CD14-positive monocyte (primary cell): Measurements from ENCODE around the gene RPP21. TPM values are rescaled to one million over a fixed set of nuclear protein-coding genes. Genes with fewer than 3 reads are reported as not detected.
"Not testable (repeated sequence)": the region's sequence is repeated elsewhere in the genome, so short reads cannot be mapped to it uniquely, and the experiment has no call there.

ENCODE experiments used
- DNase-seq, 3 donors: peaks; one replicate each; pipeline ENCODE4 v3.0.0-alpha.2; 2011 to 2022
- H2AFZ ChIP-seq: 2 replicates; pipeline ENCODE4 v1.6.0; 2012; ENCODE audit warnings: mild to moderate bottlenecking, low read depth, low read length, inconsistent platforms; ENCODE audit not compliant: insufficient read depth, poor library complexity, severe bottlenecking
- H3K27ac ChIP-seq, 2 donors: 1 replicate in 1 of 2; 2 replicates in 1 of 2; pipeline ENCODE4 v1.5.1; 2012 to 2013; ENCODE audit warnings: low read length in 2 of 2, control low read depth in 1 of 2, inconsistent platforms in 1 of 2, low read depth in 1 of 2, mild to moderate bottlenecking in 1 of 2
- H3K27me3 ChIP-seq, 2 donors: one replicate each; pipeline versions ENCODE4 v1.6.0 to v1.6.1; 2011 to 2013; ENCODE audit warnings: low read length in 2 of 2; ENCODE audit not compliant: control insufficient read depth in 2 of 2, insufficient read depth in 2 of 2
- H3K36me3 ChIP-seq, 2 donors: replicated peaks in 1 of 2; 1 replicate in 1 of 2; 2 replicates in 1 of 2; pipeline versions ENCODE4 v1.5.1 to v1.6.1; 2012 to 2013; ENCODE audit warnings: low read length in 2 of 2, control low read depth in 1 of 2, inconsistent platforms in 1 of 2, mild to moderate bottlenecking in 1 of 2; ENCODE audit not compliant: insufficient read depth in 2 of 2, control insufficient read depth in 1 of 2
- H3K4me1 ChIP-seq, 2 donors: 1 replicate in 1 of 2; 2 replicates in 1 of 2; pipeline versions ENCODE4 v1.5.1 to v1.6.1; 2012 to 2013; ENCODE audit warnings: low read length in 2 of 2, control low read depth in 1 of 2, inconsistent platforms in 1 of 2, mild to moderate bottlenecking in 1 of 2, moderate library complexity in 1 of 2; ENCODE audit not compliant: insufficient read depth in 2 of 2, control insufficient read depth in 1 of 2
- H3K4me2 ChIP-seq: replicated peaks from 2 replicates; pipeline ENCODE3; 2012; ENCODE audit warnings: low read length, moderate library complexity, mild to moderate bottlenecking; ENCODE audit not compliant: poor library complexity, severe bottlenecking; ENCODE audit errors: extremely low read depth
- H3K4me3 ChIP-seq, 3 experiments: fragments of 200-600 bp in 1 of 3; sonication (generic) in 1 of 3; replicated peaks in 1 of 3; 1 replicate in 2 of 3; 2 replicates in 1 of 3; pipeline ENCODE4 v1.5.1; 2011 to 2013; ENCODE audit warnings: low read length in 3 of 3, mild to moderate bottlenecking in 3 of 3, control low read depth in 2 of 3, low read depth in 2 of 3, inconsistent platforms in 1 of 3, moderate library complexity in 1 of 3
- H3K79me2 ChIP-seq: 2 replicates; pipeline ENCODE4 v1.6.0; 2012; ENCODE audit warnings: mild to moderate bottlenecking, control low read depth, inconsistent platforms, low read length, moderate library complexity; ENCODE audit not compliant: insufficient read depth
- H3K9ac ChIP-seq: 2 replicates; pipeline ENCODE4 v1.6.0; 2017; ENCODE audit warnings: low read length, mild to moderate bottlenecking; ENCODE audit not compliant: insufficient read depth, poor library complexity, severe bottlenecking
- H3K9me3 ChIP-seq, 2 donors: replicated peaks in 1 of 2; 1 replicate in 1 of 2; 2 replicates in 1 of 2; pipeline versions ENCODE4 v1.5.1 to v1.6.1; 2012 to 2013; ENCODE audit warnings: low read length in 2 of 2, control low read depth in 1 of 2; ENCODE audit not compliant: control insufficient read depth in 1 of 2, insufficient read depth in 1 of 2
- H4K20me1 ChIP-seq: 2 replicates; pipeline ENCODE4 v1.6.0; 2012; ENCODE audit warnings: mild to moderate bottlenecking, low read length, control low read depth, moderate library complexity; ENCODE audit not compliant: insufficient read depth
- H3K27ac Mint-ChIP-seq, 7 donors: one replicate each; pipeline ENCODE4 v1.8.0; 2020; ENCODE audit warnings: mild to moderate bottlenecking in 7 of 7, mixed read lengths in 7 of 7, moderate library complexity in 6 of 7, inconsistent platforms in 2 of 7
- H3K27me3 Mint-ChIP-seq, 3 donors: one replicate each; pipeline ENCODE4 v1.8.0; 2021 to 2022; ENCODE audit warnings: low read depth in 3 of 3, mild to moderate bottlenecking in 3 of 3, mixed read lengths in 3 of 3, moderate library complexity in 3 of 3, inconsistent platforms in 1 of 3
- H3K36me3 Mint-ChIP-seq, 2 donors: one replicate each; pipeline ENCODE4 v1.8.0; 2020; ENCODE audit warnings: mixed read lengths in 2 of 2, inconsistent platforms in 1 of 2, mild to moderate bottlenecking in 1 of 2
- H3K4me1 Mint-ChIP-seq: one replicate; pipeline ENCODE4 v1.8.0; 2020; ENCODE audit warnings: mild to moderate bottlenecking, mixed read lengths
- H3K4me3 Mint-ChIP-seq, 2 donors: one replicate each; pipeline ENCODE4 v1.8.0; 2020; ENCODE audit warnings: mild to moderate bottlenecking in 2 of 2, mixed read lengths in 2 of 2, moderate library complexity in 1 of 2
- H3K9me3 Mint-ChIP-seq, 7 donors: one replicate each; pipeline ENCODE4 v1.8.0; 2020 to 2022; ENCODE audit warnings: mixed read lengths in 7 of 7, mild to moderate bottlenecking in 6 of 7, moderate library complexity in 6 of 7, inconsistent platforms in 2 of 7
- CTCF ChIP-seq: fragments of 200-600 bp; IDR thresholded peaks from one replicate; pipeline ENCODE4 v1.8.0; 2022; ENCODE audit warnings: antibody characterized with exemption, mild to moderate bottlenecking
- WGBS: methylation state at CpG from one replicate; pipeline ENCODE4 v1.1.5; 2013; ENCODE audit warnings: missing lambda C conversion rate; ENCODE audit not compliant: insufficient coverage; 5-methylcytosine and 5-hydroxymethylcytosine counted together
- intact Hi-C, 2 donors: fragments of 100-400 bp; cut with micrococcal nuclease; formaldehyde crosslinking; loops; one replicate each; pipeline versions ENCODE4 v1.15.0 to v1.15.1; 2023
- polyA plus RNA-seq, 3 donors: library from polyadenylated mRNA; depleted of rRNA in 1 of 3; unstranded in 2 of 3; stranded (reverse) in 1 of 3; fragments of 300-500 nt in 2 of 3; fragments of >200 nt in 1 of 3; fragmentation: Illumina TruSeq in 2 of 3; gene quantifications; 1 replicate in 2 of 3; 2 replicates in 1 of 3; pipeline ENCODE4 v1.2.3, GENCODE V29; 2012 to 2021

The RPP21 gene
- polyA plus RNA-seq, 3 donors, result 59.2 to 63.6 (median 59.5) TPM

- H4K20me1 ChIP-seq, result no peaks in the 10 kb centered on the region
- Mint-ChIP-seq H3K36me3 (no peaks in the 10 kb centered on the region), H3K4me1 (peaks cover 2% of the 10 kb centered on the region), H3K4me3 (no peak overlapping the region), H3K27me3 (peaks cover 52 to 69% (median 64%) of the 10 kb centered on the region in 3 donors), H3K9me3 (peaks cover 0 to 10% (median under 1%) of the 10 kb centered on the region in 7 donors), H3K27ac (no peak overlapping the region)
- TF ChIP-seq CTCF, result no peak
- H3K4me3 ChIP-seq, result no peak overlapping the region
- no peaks in the 10 kb centered on the region for H3K9me3 ChIP-seq
- peaks cover 75 to 83% of the 10 kb centered on the region in 2 donors for H3K27me3 ChIP-seq
- H3K36me3 ChIP-seq, result no peaks in the 10 kb centered on the region
- no peak overlapping the region for H3K9ac ChIP-seq
- no peak for DNase-seq
- no peak overlapping the region for H2AFZ ChIP-seq
- H3K4me2 ChIP-seq, result no peak overlapping the region
- no peak overlapping the region for H3K27ac ChIP-seq
- H3K4me1 ChIP-seq, result no peaks in the 10 kb centered on the region
- intact Hi-C loops, result no loop called here
- 88% methylated on average over 2 of the region's 2 CpGs for WGBS
- no peaks in the 10 kb centered on the region for H3K79me2 ChIP-seq
These were observed 18.5 kb downstream of the RPP21 start for GRCh38 chr6:30363459-30363858.

GRCh38 chr6:30364591-30364990, 19.6 kb downstream of the RPP21 start:
- no CpG with 5 or more reads among the region's 2 CpGs for WGBS
- Mint-ChIP-seq H3K4me1 (peaks cover 2% of the 10 kb centered on the region), H3K9me3 (peaks cover 0 to 10% (median 2%) of the 10 kb centered on the region in 7 donors), H3K36me3 (no peaks in the 10 kb centered on the region), H3K4me3 (no peak overlapping the region), H3K27me3 (peaks cover 50 to 69% (median 58%) of the 10 kb centered on the region in 3 donors), H3K27ac (no peak overlapping the region)
- Histone ChIP-seq H3K27me3 (peaks cover 65 to 73% of the 10 kb centered on the region in 2 donors), H3K4me3 (no peak overlapping the region), H3K79me2 (no peaks in the 10 kb centered on the region), H3K27ac (no peak overlapping the region), H4K20me1 (no peaks in the 10 kb centered on the region), H3K4me1 (no peaks in the 10 kb centered on the region), H3K9ac (no peak overlapping the region), H3K9me3 (no peaks in the 10 kb centered on the region), H3K36me3 (no peaks in the 10 kb centered on the region), H3K4me2 (no peak overlapping the region), H2AFZ (no peak overlapping the region)
- DNase-seq, result no peak
- intact Hi-C loops, result no loop called here
- TF ChIP-seq CTCF, result no peak

- H3K79me2 ChIP-seq, H3K27ac Mint-ChIP-seq, intact Hi-C loops, DNase-seq, H3K4me3 Mint-ChIP-seq, H3K9me3 Mint-ChIP-seq, H3K4me1 Mint-ChIP-seq, H3K4me2 ChIP-seq, H3K4me3 ChIP-seq, H4K20me1 ChIP-seq, H3K36me3 ChIP-seq, H2AFZ ChIP-seq, H3K27ac ChIP-seq, H3K36me3 Mint-ChIP-seq, H3K9me3 ChIP-seq, H3K4me1 ChIP-seq, H3K9ac ChIP-seq: not testable (repeated sequence)
- H3K27me3 ChIP-seq, result peaks cover 34 to 36% of the 10 kb centered on the region in 2 donors
- no CpG with 5 or more reads among the region's 1 CpG for WGBS
- peaks cover 32 to 51% (median 34%) of the 10 kb centered on the region in 3 donors for H3K27me3 Mint-ChIP-seq
These were observed 24.3 kb downstream of the RPP21 start for GRCh38 chr6:30369280-30369679.
